ENCODE results near the gene MTMR4.
A peak's percentile ranks its signal among the peaks of the same experiment; 100 is the strongest.
"Not testable (repeated sequence)": the region's sequence is repeated elsewhere in the genome, so short reads cannot be mapped to it uniquely, and the experiment has no call there.

The MTMR4 gene

GRCh38 chr17:58513965-58514769 is at the start of gene MTMR4:
MTMR4 (minus strand) TSS chr17:58514638; CDS start chr17:58514407, 231 bp downstream.
- no peaks in the 10 kb centered on the region for H3K9me3 ChIP-seq (ENCODE audit: low read length)
- peak within 1 kb of the TSS; percentile 71 for H2AFZ ChIP-seq (ENCODE audit: low read depth, low read length)
- peaks cover 37% of the 10 kb centered on the region for H3K36me3 ChIP-seq (ENCODE audit: insufficient read depth, low read length)
- peaks cover 27% of the 10 kb centered on the region for H3K4me1 ChIP-seq (ENCODE audit: insufficient read depth, low read length)
- H3K4me3 ChIP-seq (ENCODE audit: low read length) = peak within 1 kb of the TSS; percentile 73
- no peaks in the 10 kb centered on the region for H3K27me3 ChIP-seq (ENCODE audit: insufficient read depth, low read length)

- no peaks in the 10 kb centered on the region for H3K9me3 ChIP-seq (ENCODE audit: low read length)
- no peaks in the 10 kb centered on the region for H3K36me3 ChIP-seq (ENCODE audit: insufficient read depth, low read length)
- H3K4me3 ChIP-seq (ENCODE audit: low read length) = no peak overlapping the region
- H3K4me1 ChIP-seq (ENCODE audit: insufficient read depth, low read length) = peaks cover 6% of the 10 kb centered on the region
- H3K27me3 ChIP-seq (ENCODE audit: insufficient read depth, low read length) = no peaks in the 10 kb centered on the region
- no peak overlapping the region for H2AFZ ChIP-seq (ENCODE audit: low read depth, low read length)
Measured at GRCh38 chr17:58560511-58560910, 46.1 kb upstream of the MTMR4 start.

- Histone ChIP-seq H3K36me3 (ENCODE audit: insufficient read depth, low read length) (no peaks in the 10 kb centered on the region), H2AFZ (ENCODE audit: low read depth, low read length) (no peak overlapping the region), H3K4me1 (ENCODE audit: insufficient read depth, low read length) (peaks cover 6% of the 10 kb centered on the region), H3K27me3 (ENCODE audit: insufficient read depth, low read length) (no peaks in the 10 kb centered on the region), H3K9me3 (ENCODE audit: low read length) (no peaks in the 10 kb centered on the region), H3K4me3 (ENCODE audit: low read length) (no peak overlapping the region)
Measured at GRCh38 chr17:58557981-58558380, 43.5 kb upstream of the MTMR4 start.

GRCh38 chr17:58556833-58557250 is 42.4 kb upstream of the MTMR4 start:
- no peak overlapping the region for H3K4me3 ChIP-seq (ENCODE audit: low read length)
- H3K36me3 ChIP-seq (ENCODE audit: insufficient read depth, low read length) = no peaks in the 10 kb centered on the region
- peaks cover 6% of the 10 kb centered on the region for H3K4me1 ChIP-seq (ENCODE audit: insufficient read depth, low read length)
- H3K9me3 ChIP-seq (ENCODE audit: low read length) = no peaks in the 10 kb centered on the region
- H2AFZ ChIP-seq (ENCODE audit: low read depth, low read length) = peak overlapping the region; percentile 2
- H3K27me3 ChIP-seq (ENCODE audit: insufficient read depth, low read length) = peaks cover 3% of the 10 kb centered on the region

- not testable (repeated sequence) for H3K4me3 ChIP-seq (ENCODE audit: low read length); H3K9me3 ChIP-seq (ENCODE audit: low read length); H3K4me1 ChIP-seq (ENCODE audit: insufficient read depth, low read length); H3K27me3 ChIP-seq (ENCODE audit: insufficient read depth, low read length); H3K36me3 ChIP-seq (ENCODE audit: insufficient read depth, low read length); H2AFZ ChIP-seq (ENCODE audit: low read depth, low read length)
Measured at GRCh38 chr17:58555109-58555508, 40.7 kb upstream of the MTMR4 start.

GRCh38 chr17:58541249-58541648 is 26.8 kb upstream of the MTMR4 start:
- Histone ChIP-seq H2AFZ (ENCODE audit: low read depth, low read length) (no peak overlapping the region), H3K36me3 (ENCODE audit: insufficient read depth, low read length) (no peaks in the 10 kb centered on the region), H3K27me3 (ENCODE audit: insufficient read depth, low read length) (peaks cover 10% of the 10 kb centered on the region), H3K4me3 (ENCODE audit: low read length) (no peak overlapping the region), H3K9me3 (ENCODE audit: low read length) (no peaks in the 10 kb centered on the region), H3K4me1 (ENCODE audit: insufficient read depth, low read length) (no peaks in the 10 kb centered on the region)

GRCh38 chr17:58539698-58540097 is 25.3 kb upstream of the MTMR4 start:
- Histone ChIP-seq H3K9me3 (ENCODE audit: low read length) (no peaks in the 10 kb centered on the region), H2AFZ (ENCODE audit: low read depth, low read length) (no peak overlapping the region), H3K4me1 (ENCODE audit: insufficient read depth, low read length) (no peaks in the 10 kb centered on the region), H3K27me3 (ENCODE audit: insufficient read depth, low read length) (peaks cover 17% of the 10 kb centered on the region), H3K36me3 (ENCODE audit: insufficient read depth, low read length) (no peaks in the 10 kb centered on the region), H3K4me3 (ENCODE audit: low read length) (no peak overlapping the region)

GRCh38 chr17:58538811-58539409 is 24.5 kb upstream of the MTMR4 start:
- Histone ChIP-seq H3K27me3 (ENCODE audit: insufficient read depth, low read length) (peaks cover 24% of the 10 kb centered on the region), H3K4me1 (ENCODE audit: insufficient read depth, low read length) (no peaks in the 10 kb centered on the region), H3K36me3 (ENCODE audit: insufficient read depth, low read length) (no peaks in the 10 kb centered on the region), H3K4me3 (ENCODE audit: low read length) (no peak overlapping the region), H2AFZ (ENCODE audit: low read depth, low read length) (no peak overlapping the region), H3K9me3 (ENCODE audit: low read length) (no peaks in the 10 kb centered on the region)

- Histone ChIP-seq H3K9me3 (ENCODE audit: low read length) (no peaks in the 10 kb centered on the region), H3K27me3 (ENCODE audit: insufficient read depth, low read length) (peaks cover 40% of the 10 kb centered on the region), H3K36me3 (ENCODE audit: insufficient read depth, low read length) (no peaks in the 10 kb centered on the region), H3K4me1 (ENCODE audit: insufficient read depth, low read length) (peaks cover 10% of the 10 kb centered on the region), H3K4me3 (ENCODE audit: low read length) (no peak overlapping the region), H2AFZ (ENCODE audit: low read depth, low read length) (no peak overlapping the region)
Measured at GRCh38 chr17:58537266-58537665, 22.8 kb upstream of the MTMR4 start.

GRCh38 chr17:58536542-58536941 is 22.1 kb upstream of the MTMR4 start:
- no peak overlapping the region for H3K4me3 ChIP-seq (ENCODE audit: low read length)
- H3K27me3 ChIP-seq (ENCODE audit: insufficient read depth, low read length) = peaks cover 44% of the 10 kb centered on the region
- H2AFZ ChIP-seq (ENCODE audit: low read depth, low read length) = no peak overlapping the region
- H3K36me3 ChIP-seq (ENCODE audit: insufficient read depth, low read length) = no peaks in the 10 kb centered on the region
- H3K9me3 ChIP-seq (ENCODE audit: low read length) = no peaks in the 10 kb centered on the region
- H3K4me1 ChIP-seq (ENCODE audit: insufficient read depth, low read length) = peaks cover 15% of the 10 kb centered on the region

GRCh38 chr17:58535431-58535830 is 21.0 kb upstream of the MTMR4 start:
- no peak overlapping the region for H3K4me3 ChIP-seq (ENCODE audit: low read length)
- H3K27me3 ChIP-seq (ENCODE audit: insufficient read depth, low read length) = peaks cover 55% of the 10 kb centered on the region

GRCh38 chr17:58534901-58535421 is 20.5 kb upstream of the MTMR4 start:
- H3K9me3 ChIP-seq (ENCODE audit: low read length) = no peaks in the 10 kb centered on the region
- no peak overlapping the region for H3K4me3 ChIP-seq (ENCODE audit: low read length)
- no peaks in the 10 kb centered on the region for H3K36me3 ChIP-seq (ENCODE audit: insufficient read depth, low read length)
- H3K27me3 ChIP-seq (ENCODE audit: insufficient read depth, low read length) = peaks cover 56% of the 10 kb centered on the region
- H3K4me1 ChIP-seq (ENCODE audit: insufficient read depth, low read length) = peaks cover 21% of the 10 kb centered on the region
- H2AFZ ChIP-seq (ENCODE audit: low read depth, low read length) = no peak overlapping the region

More at GRCh38 chr17:58535431-58535830, 21.0 kb upstream of the MTMR4 start:
- Histone ChIP-seq H3K36me3 (ENCODE audit: insufficient read depth, low read length) (no peaks in the 10 kb centered on the region), H3K9me3 (ENCODE audit: low read length) (no peaks in the 10 kb centered on the region), H2AFZ (ENCODE audit: low read depth, low read length) (no peak overlapping the region), H3K4me1 (ENCODE audit: insufficient read depth, low read length) (peaks cover 21% of the 10 kb centered on the region)

GRCh38 chr17:58534331-58534730 is 19.9 kb upstream of the MTMR4 start:
- Histone ChIP-seq H3K9me3 (ENCODE audit: low read length) (no peaks in the 10 kb centered on the region), H3K4me3 (ENCODE audit: low read length) (no peak overlapping the region), H3K36me3 (ENCODE audit: insufficient read depth, low read length) (no peaks in the 10 kb centered on the region), H3K4me1 (ENCODE audit: insufficient read depth, low read length) (peaks cover 21% of the 10 kb centered on the region), H3K27me3 (ENCODE audit: insufficient read depth, low read length) (peaks cover 61% of the 10 kb centered on the region), H2AFZ (ENCODE audit: low read depth, low read length) (no peak overlapping the region)
